DOHH2 (cell line): ENCODE measurements around the gene NDC1.

Source experiments
- H3F3A ChIP-seq: fragments of 200-600 bp; sonication (generic), shearing (Covaris generic); 2 replicates; pipeline ENCODE4 v1.6.0; 2016; ENCODE audit warnings: antibody characterized with exemption, mild to moderate bottlenecking; ENCODE audit not compliant: control insufficient read depth, insufficient read depth
- H3K27ac ChIP-seq: fragments of 200-600 bp; sonication (generic); 2 replicates; pipeline ENCODE4 v1.5.1; 2014; ENCODE audit warnings: low read depth, mild to moderate bottlenecking, low read length, moderate library complexity
- H3K27me3 ChIP-seq: fragments of 200-600 bp; sonication (generic); 2 replicates; pipeline ENCODE4 v1.6.1; 2014; ENCODE audit warnings: mild to moderate bottlenecking, low read length, mixed read lengths; ENCODE audit not compliant: control insufficient read depth
- H3K36me3 ChIP-seq: fragments of 200-600 bp; sonication (generic); 2 replicates; pipeline ENCODE4 v1.6.1; 2014; ENCODE audit warnings: mild to moderate bottlenecking, low read length, moderate library complexity, mixed read lengths; ENCODE audit not compliant: control insufficient read depth
- H3K4me1 ChIP-seq: fragments of 200-600 bp; sonication (generic); 2 replicates; pipeline ENCODE4 v1.6.1; 2014; ENCODE audit warnings: mild to moderate bottlenecking, low read length, mixed read lengths; ENCODE audit not compliant: control insufficient read depth
- H3K4me2 ChIP-seq: fragments of 200-600 bp; sonication (generic); 2 replicates; pipeline ENCODE4 v1.6.0; 2014; ENCODE audit warnings: mild to moderate bottlenecking, low read length, moderate library complexity
- H3K4me3 ChIP-seq: fragments of 200-600 bp; sonication (generic); 2 replicates; pipeline ENCODE4 v1.5.1; 2014; ENCODE audit warnings: mild to moderate bottlenecking, low read length, mixed read lengths
- H3K79me2 ChIP-seq: fragments of 200-600 bp; sonication (generic); 2 replicates; pipeline ENCODE4 v1.6.1; 2014; ENCODE audit warnings: mild to moderate bottlenecking, low read length, mixed read lengths; ENCODE audit not compliant: control insufficient read depth
- H3K9me2 ChIP-seq: fragments of 200-600 bp; sonication (generic); replicated peaks from 2 replicates; pipeline ENCODE4 v1.6.1; 2014; ENCODE audit warnings: mild to moderate bottlenecking, low read length, mixed read lengths; ENCODE audit not compliant: control insufficient read depth
- H3K9me3 ChIP-seq: fragments of 200-600 bp; sonication (generic); 2 replicates; pipeline ENCODE4 v1.6.1; 2014; ENCODE audit warnings: antibody characterized with exemption, low read length, mixed read lengths; ENCODE audit not compliant: control insufficient read depth, insufficient read depth
- H4K20me1 ChIP-seq: fragments of 200-600 bp; sonication (generic); 2 replicates; pipeline ENCODE4 v1.6.0; 2014; ENCODE audit warnings: low read depth, mild to moderate bottlenecking, antibody characterized with exemption, low read length, moderate library complexity; ENCODE audit not compliant: control insufficient read depth, insufficient read depth
- EZH2phosphoT487 ChIP-seq: fragments of 200-600 bp; sonication (generic); IDR thresholded peaks from 2 replicates; pipeline ENCODE4 v1.6.1; 2017; ENCODE audit warnings: borderline replicate concordance, mild to moderate bottlenecking, antibody characterized with exemption, low read length, moderate library complexity, mixed read lengths
- TF ChIP-seq, protein P1 (sequence below): fragments of 200-600 bp; sonication (generic); IDR thresholded peaks from one replicate; pipeline ENCODE4 v1.5.1; 2014; ENCODE audit warnings: antibody characterized with exemption, mild to moderate bottlenecking, low read depth, low read length; ENCODE audit not compliant: poor library complexity, severe bottlenecking

The NDC1 gene

DNA sequence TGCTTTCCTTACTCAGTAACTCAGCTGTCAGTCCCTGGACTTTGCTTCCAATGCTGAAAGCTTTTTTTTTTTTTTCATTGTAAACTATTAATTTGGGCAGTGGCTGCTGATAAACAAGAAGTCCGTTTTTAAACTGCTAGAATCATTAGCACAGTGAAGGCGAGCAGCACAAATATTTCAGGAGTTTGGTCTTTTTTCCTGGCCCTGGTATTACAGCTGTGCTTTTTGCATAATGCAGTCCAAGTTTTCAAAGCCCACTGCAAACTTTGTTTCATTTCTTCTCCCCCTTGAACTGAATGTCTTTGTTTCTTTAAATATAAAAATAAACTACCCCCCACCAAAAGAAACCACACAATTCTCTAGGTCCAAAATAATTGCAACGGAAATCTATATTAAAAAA, 105.7 kb downstream of the NDC1 start:
- H3F3A ChIP-seq = no peaks in the 10 kb centered on the region
- no peak overlapping the region for H3K4me3 ChIP-seq
- no peaks in the 10 kb centered on the region for H3K9me3 ChIP-seq
- TF ChIP-seq, protein P1, sequence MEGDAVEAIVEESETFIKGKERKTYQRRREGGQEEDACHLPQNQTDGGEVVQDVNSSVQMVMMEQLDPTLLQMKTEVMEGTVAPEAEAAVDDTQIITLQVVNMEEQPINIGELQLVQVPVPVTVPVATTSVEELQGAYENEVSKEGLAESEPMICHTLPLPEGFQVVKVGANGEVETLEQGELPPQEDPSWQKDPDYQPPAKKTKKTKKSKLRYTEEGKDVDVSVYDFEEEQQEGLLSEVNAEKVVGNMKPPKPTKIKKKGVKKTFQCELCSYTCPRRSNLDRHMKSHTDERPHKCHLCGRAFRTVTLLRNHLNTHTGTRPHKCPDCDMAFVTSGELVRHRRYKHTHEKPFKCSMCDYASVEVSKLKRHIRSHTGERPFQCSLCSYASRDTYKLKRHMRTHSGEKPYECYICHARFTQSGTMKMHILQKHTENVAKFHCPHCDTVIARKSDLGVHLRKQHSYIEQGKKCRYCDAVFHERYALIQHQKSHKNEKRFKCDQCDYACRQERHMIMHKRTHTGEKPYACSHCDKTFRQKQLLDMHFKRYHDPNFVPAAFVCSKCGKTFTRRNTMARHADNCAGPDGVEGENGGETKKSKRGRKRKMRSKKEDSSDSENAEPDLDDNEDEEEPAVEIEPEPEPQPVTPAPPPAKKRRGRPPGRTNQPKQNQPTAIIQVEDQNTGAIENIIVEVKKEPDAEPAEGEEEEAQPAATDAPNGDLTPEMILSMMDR = no peak
- H3K9me2 ChIP-seq = no peaks in the 10 kb centered on the region
- no peaks in the 10 kb centered on the region for H3K36me3 ChIP-seq
- no peak overlapping the region for H3K27ac ChIP-seq
- H3K4me1 ChIP-seq = no peaks in the 10 kb centered on the region
- no peaks in the 10 kb centered on the region for H3K79me2 ChIP-seq
- no peaks in the 10 kb centered on the region for H4K20me1 ChIP-seq
- H3K4me2 ChIP-seq = no peak overlapping the region
- H3K27me3 ChIP-seq = peaks cover 42% of the 10 kb centered on the region

DNA sequence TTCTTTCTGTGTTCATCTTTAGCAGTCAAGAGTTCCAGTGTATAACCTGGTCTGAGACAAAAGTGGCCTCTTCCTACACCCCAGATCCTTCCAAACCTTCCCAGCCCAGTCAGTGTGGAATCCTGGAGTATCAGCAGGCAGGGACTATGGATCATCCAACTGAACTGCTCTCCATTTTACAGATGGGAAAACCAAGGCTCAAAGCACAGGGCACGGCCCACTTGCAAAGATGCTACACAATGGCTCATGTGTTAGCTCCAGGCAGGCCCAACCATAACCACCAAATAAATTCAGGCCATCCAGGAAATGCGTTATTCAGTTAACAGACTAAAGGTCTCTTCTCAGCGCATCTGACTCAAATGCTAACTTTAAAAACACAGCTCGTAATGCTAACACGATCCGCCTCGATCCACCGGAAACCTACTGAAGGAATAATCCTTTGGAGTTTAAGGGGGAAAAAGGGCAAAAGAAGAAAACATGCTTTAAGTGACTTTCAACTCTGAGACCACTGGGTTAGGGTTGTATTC, 106.3 kb downstream of the NDC1 start:
- Histone ChIP-seq H3F3A (no peaks in the 10 kb centered on the region), H3K79me2 (no peaks in the 10 kb centered on the region), H3K27me3 (peaks cover 38% of the 10 kb centered on the region), H4K20me1 (no peaks in the 10 kb centered on the region), H3K4me3 (no peak overlapping the region), H3K9me3 (no peaks in the 10 kb centered on the region), H3K4me1 (no peaks in the 10 kb centered on the region), H3K4me2 (no peak overlapping the region), H3K27ac (no peak overlapping the region), H3K36me3 (no peaks in the 10 kb centered on the region), H3K9me2 (no peaks in the 10 kb centered on the region)
- no peak for TF ChIP-seq EZH2phosphoT487
- TF ChIP-seq, protein P1 = no peak

DNA sequence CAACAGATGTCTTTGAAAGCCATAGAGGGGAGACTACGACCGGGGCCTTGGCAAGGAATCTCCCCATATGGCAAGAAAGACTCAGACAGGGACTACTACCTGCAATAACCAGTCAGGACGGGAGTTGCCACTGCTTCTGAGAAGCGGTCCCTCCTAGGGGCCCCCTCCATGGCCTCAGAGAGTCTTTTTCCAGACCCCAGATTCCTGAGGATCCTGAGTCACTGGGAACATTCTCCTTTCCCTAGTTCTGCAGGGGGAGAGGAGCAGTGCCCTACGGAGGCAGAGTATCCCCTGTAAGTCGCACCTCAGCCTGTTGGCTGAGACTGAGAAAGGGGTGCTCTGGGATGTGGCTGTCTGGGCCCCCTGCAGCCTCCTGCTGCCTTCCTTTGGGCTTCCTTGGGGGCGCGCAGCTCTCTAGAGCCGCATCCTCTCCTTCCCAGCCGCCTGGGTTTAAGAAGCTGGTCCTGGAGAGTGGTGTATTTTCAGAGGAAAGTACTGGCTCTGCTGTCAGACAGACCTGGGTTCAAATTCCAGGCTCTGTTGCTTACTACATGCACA, 107.0 kb downstream of the NDC1 start:
- H3K9me3 ChIP-seq = no peaks in the 10 kb centered on the region
- TF ChIP-seq EZH2phosphoT487 = no peak
- TF ChIP-seq, protein P1 = no peak
- no peak overlapping the region for H3K4me2 ChIP-seq
- H3K4me3 ChIP-seq = no peak overlapping the region
- no peaks in the 10 kb centered on the region for H3K36me3 ChIP-seq
- H3K79me2 ChIP-seq = no peaks in the 10 kb centered on the region
- no peaks in the 10 kb centered on the region for H3F3A ChIP-seq
- H3K9me2 ChIP-seq = no peaks in the 10 kb centered on the region
- H4K20me1 ChIP-seq = no peaks in the 10 kb centered on the region
- peaks cover 32% of the 10 kb centered on the region for H3K27me3 ChIP-seq
- H3K4me1 ChIP-seq = no peaks in the 10 kb centered on the region
- no peak overlapping the region for H3K27ac ChIP-seq
